Measurements from ENCODE around the gene RAB30.

Gene RAB30

DNA sequence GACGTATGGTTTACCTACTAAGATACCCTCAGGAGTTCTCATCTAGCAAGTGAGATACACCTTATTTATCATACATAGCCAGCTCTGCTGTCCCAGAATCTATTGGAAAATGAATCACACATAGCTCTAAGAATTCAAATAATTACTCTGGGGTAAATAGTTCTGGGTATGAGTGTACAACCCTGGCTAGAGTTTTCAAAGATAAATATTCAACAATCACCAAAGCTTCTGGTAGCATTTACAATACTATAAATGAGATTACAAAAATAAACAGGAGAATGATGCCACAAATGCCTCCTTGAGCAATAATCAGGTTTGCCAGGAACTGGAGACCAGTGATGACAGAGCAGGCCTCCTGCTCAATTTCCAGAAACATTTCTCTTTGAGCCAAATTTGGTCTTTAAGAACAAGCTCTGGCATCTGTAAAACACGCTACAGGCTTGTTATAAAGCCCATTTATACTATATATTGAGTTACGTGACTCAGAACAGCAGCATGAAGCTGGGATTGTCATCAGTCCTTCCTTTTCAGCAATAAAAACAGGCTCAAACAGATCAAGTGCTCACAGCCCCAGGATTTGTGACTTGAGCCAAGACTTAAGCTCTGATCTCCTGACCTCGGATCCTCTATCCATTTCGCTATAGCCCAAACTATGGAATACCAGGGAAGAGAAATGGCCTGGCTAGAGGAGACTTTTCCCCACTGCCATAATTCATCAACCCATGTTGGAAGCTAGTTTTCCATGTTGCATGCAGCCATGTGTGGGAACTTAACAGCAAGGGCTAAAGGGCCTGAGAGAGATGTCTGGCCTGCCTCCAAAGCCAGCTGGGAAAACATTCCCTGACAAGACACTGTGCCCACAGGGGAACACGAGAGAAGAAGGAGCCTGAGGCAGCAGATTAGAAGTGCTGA is 19.7 kb downstream of the RAB30 start:
- no peak for TF ChIP-seq RAD21 (IDR thresholded peaks at IDR 0.05; ENCODE audit: low read depth)
- no peak for TF ChIP-seq TAF1 (IDR thresholded peaks at IDR 0.05; ENCODE audit: low read depth)
- TF ChIP-seq YY1 (IDR thresholded peaks at IDR 0.05; ENCODE audit: low read depth), result no peak
- TF ChIP-seq CREB1 (IDR thresholded peaks at IDR 0.05; ENCODE audit: low read depth), result no peak
- no peak for TF ChIP-seq EP300 (IDR thresholded peaks at IDR 0.05; ENCODE audit: borderline replicate concordance)
- TF ChIP-seq NFIC (IDR thresholded peaks at IDR 0.05), result no peak

DNA sequence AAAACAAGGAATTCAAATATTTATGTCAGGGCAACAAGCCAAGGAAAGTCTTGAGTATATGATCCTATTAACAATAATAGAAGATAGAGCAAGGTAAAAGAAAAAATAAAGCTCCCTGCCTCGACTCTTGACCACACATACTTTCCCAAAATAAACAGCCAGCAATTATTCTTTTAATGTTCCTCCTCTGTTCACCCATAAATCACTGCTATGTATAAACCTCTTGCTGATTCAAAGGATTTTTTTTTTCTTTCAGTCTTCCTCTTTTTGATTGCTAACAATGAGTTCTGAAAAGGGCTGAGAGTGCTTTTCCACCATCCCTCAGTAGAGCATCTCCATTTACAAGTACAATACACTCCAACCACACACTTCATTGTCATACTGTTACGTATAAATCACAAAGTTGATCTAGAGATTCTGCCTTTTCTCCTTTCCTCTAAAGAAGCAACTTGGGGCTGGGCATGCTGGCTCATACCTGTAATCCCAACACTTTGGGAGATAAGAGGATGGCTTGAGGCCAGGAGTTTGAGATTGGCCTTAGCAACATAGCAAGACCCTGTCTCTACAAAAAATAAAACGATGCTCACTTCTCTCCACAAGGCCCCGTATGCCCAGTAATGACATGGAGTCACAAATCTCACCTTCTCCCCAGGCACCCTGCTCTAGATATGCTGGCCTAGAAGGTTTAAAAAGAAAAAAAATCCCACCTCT is 24.0 kb downstream of the RAB30 start:
- no peak for TF ChIP-seq TAF1 (IDR thresholded peaks at IDR 0.05; ENCODE audit: low read depth)

DNA sequence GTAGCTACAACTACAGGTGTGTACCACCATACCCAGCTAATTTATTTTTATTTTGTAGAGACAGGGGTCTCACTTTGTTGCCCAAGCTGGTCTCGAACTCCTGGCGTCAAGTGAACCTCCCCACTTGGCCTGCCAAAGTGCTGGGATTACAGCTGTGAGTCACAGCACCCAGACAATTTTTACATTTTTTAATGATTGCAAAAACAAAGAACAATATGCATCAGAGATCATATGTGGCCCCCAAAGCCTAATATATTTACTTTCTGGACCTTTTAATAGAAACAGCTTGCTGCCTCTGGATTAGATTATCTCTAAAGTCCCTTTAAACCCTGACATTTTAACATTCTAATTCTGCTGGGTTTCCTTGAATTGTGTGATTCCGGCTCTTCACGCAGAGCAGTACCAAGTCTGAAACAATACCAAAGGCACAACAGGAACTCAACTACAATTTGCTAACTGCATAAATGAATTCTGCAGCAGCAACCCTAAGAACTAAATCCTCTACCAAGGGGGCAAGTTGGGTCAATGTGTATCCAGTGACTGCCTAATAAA is 25.0 kb downstream of the RAB30 start:
- TF ChIP-seq TCF12 (IDR thresholded peaks at IDR 0.05; ENCODE audit: low read depth), result no peak
- TF ChIP-seq EGR1 (IDR thresholded peaks at IDR 0.05), result no peak
- TF ChIP-seq NFIC (IDR thresholded peaks at IDR 0.05), result no peak
- no peak for TF ChIP-seq EP300 (IDR thresholded peaks at IDR 0.05; ENCODE audit: borderline replicate concordance)
- TF ChIP-seq YY1 (IDR thresholded peaks at IDR 0.05; ENCODE audit: low read depth), result no peak
- TF ChIP-seq FOXM1 (IDR thresholded peaks at IDR 0.05; ENCODE audit: borderline replicate concordance, low read depth), result no peak

DNA sequence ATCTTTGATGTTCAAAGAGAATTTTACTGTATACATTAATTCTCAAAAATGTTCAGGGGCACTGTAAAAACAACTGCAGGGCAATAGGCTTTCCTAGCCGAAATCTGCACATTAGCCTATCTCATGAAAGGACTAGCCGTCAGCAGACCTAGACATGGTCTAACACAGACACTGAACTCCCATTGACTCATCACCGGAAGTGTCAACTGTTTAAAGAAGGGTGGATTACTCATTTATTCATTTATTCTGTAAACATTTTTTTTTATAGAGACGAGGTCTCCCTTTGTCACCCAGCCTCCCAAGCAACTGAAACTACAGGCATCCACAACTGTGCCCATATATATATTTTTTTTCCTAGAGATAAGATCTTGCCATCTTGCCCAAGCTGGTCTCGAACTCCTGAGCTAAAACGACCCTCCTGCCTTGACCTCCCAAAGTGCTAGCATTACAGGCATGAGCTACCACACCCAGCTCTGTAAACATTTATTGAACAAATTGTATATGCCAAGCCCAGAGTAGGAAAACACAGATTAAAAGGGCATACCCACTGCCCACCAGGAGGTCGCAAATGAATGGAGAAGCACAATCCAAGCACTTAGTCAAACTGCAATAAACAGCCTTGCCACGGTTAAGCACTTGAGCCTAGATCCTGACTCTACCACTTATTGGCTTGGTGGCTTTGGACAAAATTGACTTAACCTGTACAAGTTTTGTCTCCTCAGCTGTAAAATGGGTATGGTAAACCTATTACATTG is 26.6 kb downstream of the RAB30 start:
- no peak for TF ChIP-seq TAF1 (IDR thresholded peaks at IDR 0.05; ENCODE audit: low read depth)
- no peak for TF ChIP-seq FOXM1 (IDR thresholded peaks at IDR 0.05; ENCODE audit: borderline replicate concordance, low read depth)
- no peak for TF ChIP-seq YY1 (IDR thresholded peaks at IDR 0.05; ENCODE audit: low read depth)
- TF ChIP-seq NFIC (IDR thresholded peaks at IDR 0.05), result no peak
- no peak for TF ChIP-seq CEBPB (IDR thresholded peaks at IDR 0.05)
- TF ChIP-seq, protein P1, sequence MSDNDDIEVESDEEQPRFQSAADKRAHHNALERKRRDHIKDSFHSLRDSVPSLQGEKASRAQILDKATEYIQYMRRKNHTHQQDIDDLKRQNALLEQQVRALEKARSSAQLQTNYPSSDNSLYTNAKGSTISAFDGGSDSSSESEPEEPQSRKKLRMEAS (IDR thresholded peaks at IDR 0.05), result no peak
- TF ChIP-seq, protein P2, sequence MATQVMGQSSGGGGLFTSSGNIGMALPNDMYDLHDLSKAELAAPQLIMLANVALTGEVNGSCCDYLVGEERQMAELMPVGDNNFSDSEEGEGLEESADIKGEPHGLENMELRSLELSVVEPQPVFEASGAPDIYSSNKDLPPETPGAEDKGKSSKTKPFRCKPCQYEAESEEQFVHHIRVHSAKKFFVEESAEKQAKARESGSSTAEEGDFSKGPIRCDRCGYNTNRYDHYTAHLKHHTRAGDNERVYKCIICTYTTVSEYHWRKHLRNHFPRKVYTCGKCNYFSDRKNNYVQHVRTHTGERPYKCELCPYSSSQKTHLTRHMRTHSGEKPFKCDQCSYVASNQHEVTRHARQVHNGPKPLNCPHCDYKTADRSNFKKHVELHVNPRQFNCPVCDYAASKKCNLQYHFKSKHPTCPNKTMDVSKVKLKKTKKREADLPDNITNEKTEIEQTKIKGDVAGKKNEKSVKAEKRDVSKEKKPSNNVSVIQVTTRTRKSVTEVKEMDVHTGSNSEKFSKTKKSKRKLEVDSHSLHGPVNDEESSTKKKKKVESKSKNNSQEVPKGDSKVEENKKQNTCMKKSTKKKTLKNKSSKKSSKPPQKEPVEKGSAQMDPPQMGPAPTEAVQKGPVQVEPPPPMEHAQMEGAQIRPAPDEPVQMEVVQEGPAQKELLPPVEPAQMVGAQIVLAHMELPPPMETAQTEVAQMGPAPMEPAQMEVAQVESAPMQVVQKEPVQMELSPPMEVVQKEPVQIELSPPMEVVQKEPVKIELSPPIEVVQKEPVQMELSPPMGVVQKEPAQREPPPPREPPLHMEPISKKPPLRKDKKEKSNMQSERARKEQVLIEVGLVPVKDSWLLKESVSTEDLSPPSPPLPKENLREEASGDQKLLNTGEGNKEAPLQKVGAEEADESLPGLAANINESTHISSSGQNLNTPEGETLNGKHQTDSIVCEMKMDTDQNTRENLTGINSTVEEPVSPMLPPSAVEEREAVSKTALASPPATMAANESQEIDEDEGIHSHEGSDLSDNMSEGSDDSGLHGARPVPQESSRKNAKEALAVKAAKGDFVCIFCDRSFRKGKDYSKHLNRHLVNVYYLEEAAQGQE (IDR thresholded peaks at IDR 0.05; ENCODE audit: low read depth), result no peak
- TF ChIP-seq TCF12 (IDR thresholded peaks at IDR 0.05; ENCODE audit: low read depth), result no peak
- TF ChIP-seq EP300 (IDR thresholded peaks at IDR 0.05; ENCODE audit: borderline replicate concordance), result no peak

DNA sequence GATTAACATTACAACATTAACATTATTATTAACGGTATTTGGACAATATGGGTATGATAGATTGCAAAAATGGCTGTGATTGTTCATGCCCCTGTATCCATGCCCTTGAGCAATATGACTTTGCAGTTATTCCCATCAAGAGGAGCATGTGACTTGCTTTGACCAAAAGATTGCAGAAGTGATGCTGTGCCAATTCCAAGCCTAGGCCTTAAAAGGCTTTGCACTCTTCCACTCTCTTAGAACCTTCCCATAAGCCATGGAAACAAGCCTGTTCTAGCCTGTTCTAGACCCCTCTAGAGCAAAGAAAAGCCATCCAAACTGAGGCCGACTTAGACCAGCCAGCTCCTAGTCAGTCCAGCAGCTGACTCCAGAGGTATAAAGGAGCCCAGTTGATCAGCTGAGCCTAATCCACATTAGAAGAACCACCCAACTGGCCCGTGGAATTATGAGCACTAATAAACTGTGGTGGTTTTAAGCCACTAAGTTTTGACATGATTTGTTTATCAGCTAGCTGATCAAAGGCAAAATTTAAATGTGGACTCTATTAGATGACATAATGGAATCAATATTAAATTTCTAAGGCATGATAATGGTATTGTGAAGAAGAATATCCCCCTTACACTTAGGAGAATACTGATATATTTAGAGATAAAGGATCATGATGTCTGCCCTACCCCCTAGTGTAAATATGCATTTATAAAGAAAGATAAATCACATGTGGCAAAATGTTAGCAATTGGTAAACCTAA is 28.6 kb downstream of the RAB30 start:
- no peak for TF ChIP-seq YY1 (IDR thresholded peaks at IDR 0.05; ENCODE audit: low read depth)
- TF ChIP-seq FOXM1 (IDR thresholded peaks at IDR 0.05; ENCODE audit: borderline replicate concordance, low read depth), result no peak
- no peak for TF ChIP-seq EGR1 (IDR thresholded peaks at IDR 0.05)
- TF ChIP-seq EP300 (IDR thresholded peaks at IDR 0.05; ENCODE audit: borderline replicate concordance), result no peak

DNA sequence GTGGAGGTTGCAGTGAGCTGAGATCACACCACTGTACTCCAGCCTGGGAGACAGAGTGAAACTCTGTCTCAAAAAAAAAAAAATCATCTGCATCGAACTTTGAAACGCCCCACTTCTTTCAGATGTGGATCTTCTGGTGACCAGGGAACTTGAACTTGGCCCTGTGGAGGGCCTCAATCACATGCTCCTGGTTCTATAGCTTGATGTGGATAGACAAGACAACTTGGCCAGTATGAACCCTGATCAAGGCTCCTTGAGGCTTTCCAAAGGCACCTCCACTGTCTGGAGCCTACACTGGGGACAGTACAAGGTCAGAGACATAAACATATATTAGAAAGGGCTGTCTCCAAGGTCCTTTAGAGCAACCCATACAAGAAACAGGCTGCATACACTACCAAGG is 30.6 kb downstream of the RAB30 start:
- TF ChIP-seq RAD21 (IDR thresholded peaks at IDR 0.05; ENCODE audit: low read depth), result no peak
- no peak for TF ChIP-seq FOXM1 (IDR thresholded peaks at IDR 0.05; ENCODE audit: borderline replicate concordance, low read depth)
- TF ChIP-seq, protein P3, sequence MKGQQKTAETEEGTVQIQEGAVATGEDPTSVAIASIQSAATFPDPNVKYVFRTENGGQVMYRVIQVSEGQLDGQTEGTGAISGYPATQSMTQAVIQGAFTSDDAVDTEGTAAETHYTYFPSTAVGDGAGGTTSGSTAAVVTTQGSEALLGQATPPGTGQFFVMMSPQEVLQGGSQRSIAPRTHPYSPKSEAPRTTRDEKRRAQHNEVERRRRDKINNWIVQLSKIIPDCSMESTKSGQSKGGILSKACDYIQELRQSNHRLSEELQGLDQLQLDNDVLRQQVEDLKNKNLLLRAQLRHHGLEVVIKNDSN (IDR thresholded peaks at IDR 0.05), result no peak
- no peak for TF ChIP-seq CREB1 (IDR thresholded peaks at IDR 0.05; ENCODE audit: low read depth)
- TF ChIP-seq, protein P1 (IDR thresholded peaks at IDR 0.05), result no peak
- no peak for TF ChIP-seq TEAD4 (IDR thresholded peaks at IDR 0.05)
- no peak for TF ChIP-seq YY1 (IDR thresholded peaks at IDR 0.05; ENCODE audit: low read depth)
- TF ChIP-seq CEBPB (IDR thresholded peaks at IDR 0.05), result no peak
- TF ChIP-seq ZBTB7A (IDR thresholded peaks at IDR 0.05; ENCODE audit: low read depth), result no peak
- TF ChIP-seq EP300 (IDR thresholded peaks at IDR 0.05; ENCODE audit: borderline replicate concordance), result no peak
- no peak for TF ChIP-seq TCF12 (IDR thresholded peaks at IDR 0.05; ENCODE audit: low read depth)
- TF ChIP-seq TAF1 (IDR thresholded peaks at IDR 0.05; ENCODE audit: low read depth), result no peak
- TF ChIP-seq, protein P2 (IDR thresholded peaks at IDR 0.05; ENCODE audit: low read depth), result no peak
- TF ChIP-seq NFIC (IDR thresholded peaks at IDR 0.05), result no peak
- no peak for TF ChIP-seq EGR1 (IDR thresholded peaks at IDR 0.05)

Measured in Ishikawa (cell line).